Measurements from ENCODE around the gene NRG2. TPM values are rescaled to one million over a fixed set of nuclear protein-coding genes. Genes with fewer than 3 reads are reported as not detected.

Gene NRG2
- total and polyA plus RNA-seq, 2 donors (not counting 3 experiments of a cell fraction or from before 2014, with no cell fraction given) = 0.26 to 0.42 TPM

DNA sequence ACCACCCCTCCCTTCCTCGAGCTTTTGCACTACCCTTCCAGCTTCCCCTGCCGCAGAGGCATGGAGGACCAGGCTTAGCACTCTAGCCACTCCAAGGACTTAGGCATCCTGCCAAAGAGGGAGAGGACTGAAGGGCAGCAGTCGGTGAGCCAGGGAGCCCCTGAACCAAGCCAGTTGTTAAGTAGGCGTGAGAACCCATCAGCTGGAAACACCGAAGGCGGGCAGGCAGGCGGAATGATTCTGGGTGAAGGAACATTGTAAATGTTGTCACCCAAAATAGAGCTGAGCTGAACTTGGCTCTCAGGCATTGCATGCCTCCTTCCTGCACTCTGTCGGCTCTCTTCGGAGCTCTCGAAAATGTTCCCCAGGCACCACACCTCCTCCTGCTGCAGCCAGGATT is 42.8 kb downstream of the NRG2 start:
- dilution Hi-C loops (cut with MboI; ENCODE audit: extremely low pct_ligation_motif_present, low sequenced_read_pairs) (no loop called here), intact Hi-C loops (cut with micrococcal nuclease) (no loop called here)
- BruUV-seq (replicated peaks) = no TSS peak
- FAIRE-seq = no peak
- no peak for DNase-seq (ENCODE audit: low read depth, low spot score)
- no peaks in the 10 kb centered on the region for H3K9me1 ChIP-seq (replicated peaks; ENCODE audit: control insufficient read depth, extremely low read depth, insufficient read depth, low read length)
- H3K27ac ChIP-seq (ENCODE audit: insufficient read depth, low read depth, low read length) = no peak overlapping the region
- H3K4me2 ChIP-seq (ENCODE audit: insufficient read depth, low read length) = no peak overlapping the region
- no peak overlapping the region for H2AFZ ChIP-seq (ENCODE audit: low read depth, low read length)
- peaks cover 23 to 40% of the 10 kb centered on the region in 2 experiments for H3K27me3 ChIP-seq (ENCODE audit: control insufficient read depth in 2 of 2, insufficient read depth in 2 of 2, low read length in 2 of 2)
- ChIA-PET POLR2A (no interaction called here), CTCF (interaction anchor here (1.8 to 3.0 kb wide), 2 partner anchors 31 to 73 kb away, joined by 4 to 9 read pairs; no protein-coding TSS in a partner anchor)
- H3K9me3 ChIP-seq (replicated peaks; ENCODE audit: control insufficient read depth, insufficient read depth, low read length) = no peaks in the 10 kb centered on the region
- no peaks in the 10 kb centered on the region for H3K79me2 ChIP-seq (ENCODE audit: control insufficient read depth, insufficient read depth, low read length)
- no peak overlapping the region for H3K4me3 ChIP-seq (replicated peaks in 1 of 3; ENCODE audit: insufficient read depth in 1 of 3, low read depth in 1 of 3, low read length in 3 of 3)
- H3K4me1 ChIP-seq (ENCODE audit: control insufficient read depth, extremely low read depth, insufficient read depth, low read length) = no peaks in the 10 kb centered on the region
- H3K9ac ChIP-seq (replicated peaks; ENCODE audit: extremely low read depth, insufficient read depth, low read length) = no peak overlapping the region
- H3K36me3 ChIP-seq (ENCODE audit: control insufficient read depth in 2 of 2, extremely low read depth in 1 of 2, insufficient read depth in 2 of 2, low read length in 2 of 2) = no peaks in the 10 kb centered on the region
- TF ChIP-seq, protein P1, sequence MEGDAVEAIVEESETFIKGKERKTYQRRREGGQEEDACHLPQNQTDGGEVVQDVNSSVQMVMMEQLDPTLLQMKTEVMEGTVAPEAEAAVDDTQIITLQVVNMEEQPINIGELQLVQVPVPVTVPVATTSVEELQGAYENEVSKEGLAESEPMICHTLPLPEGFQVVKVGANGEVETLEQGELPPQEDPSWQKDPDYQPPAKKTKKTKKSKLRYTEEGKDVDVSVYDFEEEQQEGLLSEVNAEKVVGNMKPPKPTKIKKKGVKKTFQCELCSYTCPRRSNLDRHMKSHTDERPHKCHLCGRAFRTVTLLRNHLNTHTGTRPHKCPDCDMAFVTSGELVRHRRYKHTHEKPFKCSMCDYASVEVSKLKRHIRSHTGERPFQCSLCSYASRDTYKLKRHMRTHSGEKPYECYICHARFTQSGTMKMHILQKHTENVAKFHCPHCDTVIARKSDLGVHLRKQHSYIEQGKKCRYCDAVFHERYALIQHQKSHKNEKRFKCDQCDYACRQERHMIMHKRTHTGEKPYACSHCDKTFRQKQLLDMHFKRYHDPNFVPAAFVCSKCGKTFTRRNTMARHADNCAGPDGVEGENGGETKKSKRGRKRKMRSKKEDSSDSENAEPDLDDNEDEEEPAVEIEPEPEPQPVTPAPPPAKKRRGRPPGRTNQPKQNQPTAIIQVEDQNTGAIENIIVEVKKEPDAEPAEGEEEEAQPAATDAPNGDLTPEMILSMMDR (IDR thresholded peaks at IDR 0.05; ENCODE audit: extremely low read depth in 1 of 2, insufficient read depth in 1 of 2, low read depth in 1 of 2, low read length in 2 of 2) = no peak
- no peak for TF ChIP-seq POLR2A (IDR thresholded peaks at IDR 0.05; ENCODE audit: low read depth, low read length)
- no peak for TF ChIP-seq EZH2 (IDR thresholded peaks at IDR 0.05; ENCODE audit: borderline replicate concordance, low read depth, low read length, severe bottlenecking)
- no peak for TF ChIP-seq POLR2AphosphoS5 (IDR thresholded peaks at IDR 0.05; ENCODE audit: insufficient read depth, low read depth, low read length)
- TF ChIP-seq GATA2 (IDR thresholded peaks at IDR 0.05; ENCODE audit: insufficient read depth, insufficient read length, low read depth, low read length) = no peak
- no peak for TF ChIP-seq FOS (IDR thresholded peaks at IDR 0.05; ENCODE audit: borderline replicate concordance, insufficient read depth, low read length)
- TF ChIP-seq MYC (IDR thresholded peaks at IDR 0.05; ENCODE audit: low read depth, low read length) = no peak
- TF ChIP-seq, protein P2, sequence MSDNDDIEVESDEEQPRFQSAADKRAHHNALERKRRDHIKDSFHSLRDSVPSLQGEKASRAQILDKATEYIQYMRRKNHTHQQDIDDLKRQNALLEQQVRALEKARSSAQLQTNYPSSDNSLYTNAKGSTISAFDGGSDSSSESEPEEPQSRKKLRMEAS (IDR thresholded peaks at IDR 0.05; ENCODE audit: insufficient read depth, insufficient read length) = no peak
- TF ChIP-seq JUN (IDR thresholded peaks at IDR 0.05; ENCODE audit: borderline replicate concordance, insufficient read depth, insufficient read length, low read depth) = no peak
- no peaks in the 10 kb centered on the region for H4K20me1 ChIP-seq (replicated peaks; ENCODE audit: control insufficient read depth, extremely low read depth, insufficient read depth, low read length)

All from endothelial cell of umbilical vein (primary cell).